ENCODE results near the gene ZNF300. TPM values are rescaled to one million over a fixed set of nuclear protein-coding genes. Genes with fewer than 3 reads are reported as not detected.

The ZNF300 gene
- total RNA-seq, 6 experiments from 2014 or later, result 2.6 to 5.6 (median 4.6) TPM

DNA sequence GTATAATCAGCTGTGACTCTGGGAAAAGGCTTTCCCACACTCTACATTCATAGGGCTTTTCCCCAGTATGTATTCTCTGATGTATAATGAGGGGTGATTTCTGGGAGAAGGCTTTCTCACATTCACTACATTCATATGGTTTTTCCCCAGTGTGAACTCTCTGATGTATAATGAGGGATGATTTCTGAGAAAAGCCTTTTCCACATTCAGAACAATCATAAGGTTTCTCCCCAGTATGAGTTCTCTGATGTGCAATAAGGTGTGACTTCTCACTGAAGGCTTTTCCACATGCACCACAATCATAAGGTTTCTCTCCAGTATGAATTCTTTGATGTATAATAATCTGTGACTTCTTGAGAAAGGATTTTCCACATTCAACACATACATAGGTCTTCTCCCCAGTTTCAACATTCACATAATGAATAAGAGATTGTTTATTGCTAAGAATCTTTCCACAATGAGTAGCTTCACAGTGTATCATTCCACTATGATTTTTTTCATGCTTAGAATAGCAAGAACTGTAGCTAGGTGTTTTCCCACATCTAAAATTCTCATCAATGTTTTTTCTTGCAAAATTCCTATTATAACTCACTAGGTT lies 26.7 kb upstream of the ZNF300 start:
- Mint-ChIP-seq H3K27me3 (ENCODE audit: insufficient read depth) (no peaks in the 10 kb centered on the region), H3K27ac (no peak overlapping the region), H3K9me3 (peaks cover 94% of the 10 kb centered on the region), H3K4me1 (ENCODE audit: low read depth) (no peaks in the 10 kb centered on the region), H3K36me3 (ENCODE audit: low read depth) (peaks cover 64% of the 10 kb centered on the region), H3K4me3 (no peak overlapping the region)
- no peak for DNase-seq
- TF ChIP-seq, protein P1, sequence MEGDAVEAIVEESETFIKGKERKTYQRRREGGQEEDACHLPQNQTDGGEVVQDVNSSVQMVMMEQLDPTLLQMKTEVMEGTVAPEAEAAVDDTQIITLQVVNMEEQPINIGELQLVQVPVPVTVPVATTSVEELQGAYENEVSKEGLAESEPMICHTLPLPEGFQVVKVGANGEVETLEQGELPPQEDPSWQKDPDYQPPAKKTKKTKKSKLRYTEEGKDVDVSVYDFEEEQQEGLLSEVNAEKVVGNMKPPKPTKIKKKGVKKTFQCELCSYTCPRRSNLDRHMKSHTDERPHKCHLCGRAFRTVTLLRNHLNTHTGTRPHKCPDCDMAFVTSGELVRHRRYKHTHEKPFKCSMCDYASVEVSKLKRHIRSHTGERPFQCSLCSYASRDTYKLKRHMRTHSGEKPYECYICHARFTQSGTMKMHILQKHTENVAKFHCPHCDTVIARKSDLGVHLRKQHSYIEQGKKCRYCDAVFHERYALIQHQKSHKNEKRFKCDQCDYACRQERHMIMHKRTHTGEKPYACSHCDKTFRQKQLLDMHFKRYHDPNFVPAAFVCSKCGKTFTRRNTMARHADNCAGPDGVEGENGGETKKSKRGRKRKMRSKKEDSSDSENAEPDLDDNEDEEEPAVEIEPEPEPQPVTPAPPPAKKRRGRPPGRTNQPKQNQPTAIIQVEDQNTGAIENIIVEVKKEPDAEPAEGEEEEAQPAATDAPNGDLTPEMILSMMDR (IDR thresholded peaks at IDR 0.05), result no peak

DNA sequence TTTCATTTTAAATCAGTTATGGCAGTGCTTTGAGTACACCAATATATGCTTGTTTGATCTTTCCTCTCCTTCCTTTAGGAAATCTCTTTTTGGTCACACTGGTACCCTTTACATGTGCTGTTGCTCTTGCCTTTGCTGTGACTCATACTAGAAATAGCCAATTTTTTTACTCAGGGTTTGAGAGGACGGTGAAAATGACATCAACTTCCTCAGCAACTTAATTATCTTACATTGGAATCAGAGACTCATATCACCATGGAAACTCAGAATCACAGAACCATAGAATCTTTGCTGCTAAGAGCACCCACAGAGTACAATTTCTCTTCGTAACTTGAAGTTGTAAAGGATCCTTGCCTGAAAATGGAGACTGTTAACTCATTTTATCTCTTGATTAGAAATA lies 13.8 kb upstream of the ZNF300 start:
- peak overlapping the region; percentile 69 for H3K27ac Mint-ChIP-seq
- no peak overlapping the region for H3K4me3 Mint-ChIP-seq
- peaks cover 81% of the 10 kb centered on the region for H3K9me3 Mint-ChIP-seq
- DNase-seq, result peak; percentile 85
- H3K27me3 Mint-ChIP-seq (ENCODE audit: insufficient read depth), result no peaks in the 10 kb centered on the region; the same call in 1 of the 2 replicates
- TF ChIP-seq, protein P1 (IDR thresholded peaks at IDR 0.05), result no peak
- H3K4me1 Mint-ChIP-seq (ENCODE audit: low read depth), result peaks cover 8% of the 10 kb centered on the region
- H3K36me3 Mint-ChIP-seq (ENCODE audit: low read depth), result peaks cover 15% of the 10 kb centered on the region

DNA sequence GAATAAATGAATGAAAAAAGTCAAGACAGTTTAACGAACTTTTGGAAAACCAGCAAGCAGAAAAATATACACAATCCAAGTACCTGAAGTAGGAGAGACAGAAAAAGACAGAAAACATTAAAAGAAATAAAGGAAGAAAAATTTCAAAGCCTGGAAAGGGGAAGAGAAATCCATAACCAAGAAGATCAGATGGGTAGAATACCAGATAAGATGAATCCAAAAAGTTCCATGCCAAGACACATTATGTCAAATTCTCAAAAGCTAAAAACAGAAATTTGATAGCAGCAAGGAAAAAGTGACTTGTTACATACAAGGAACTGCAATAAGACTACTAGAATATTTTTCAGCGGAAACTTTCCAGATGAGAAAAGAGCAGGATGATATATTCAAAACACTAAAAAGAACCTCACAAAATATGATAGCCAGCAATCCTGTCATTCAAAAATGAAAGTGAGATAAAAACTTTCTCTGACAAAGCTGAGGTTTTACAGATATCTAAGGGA lies 7.6 kb upstream of the ZNF300 start:
- H3K4me3 Mint-ChIP-seq, result no peak overlapping the region
- peaks cover 72% of the 10 kb centered on the region for H3K9me3 Mint-ChIP-seq
- peaks cover 32% of the 10 kb centered on the region for H3K36me3 Mint-ChIP-seq (ENCODE audit: low read depth)
- no peak overlapping the region for H3K27ac Mint-ChIP-seq
- H3K27me3 Mint-ChIP-seq (ENCODE audit: insufficient read depth), result no peaks in the 10 kb centered on the region; the same call in 1 of the 2 replicates
- TF ChIP-seq, protein P1 (IDR thresholded peaks at IDR 0.05), result no peak
- DNase-seq, result no peak
- no peaks in the 10 kb centered on the region for H3K4me1 Mint-ChIP-seq (ENCODE audit: low read depth)

DNA sequence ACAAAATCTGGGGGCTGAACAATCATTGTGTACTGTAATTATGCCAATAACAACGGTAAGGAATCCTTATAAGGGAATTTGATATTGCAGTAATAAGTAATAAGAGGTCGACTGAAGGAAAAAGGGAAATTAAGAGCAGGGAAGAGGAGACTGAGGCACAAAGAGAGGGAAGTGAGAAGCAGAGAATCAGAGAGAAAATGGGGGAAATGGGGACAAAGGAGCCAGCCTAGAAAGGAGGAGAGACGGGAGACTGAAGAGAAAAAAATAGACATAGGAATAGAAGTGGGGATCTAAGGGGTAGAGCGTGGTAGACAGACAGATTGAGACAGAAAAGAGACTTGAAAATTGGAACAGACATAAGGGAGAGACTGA lies 518 bp upstream of the ZNF300 start:
- peaks cover 18% of the 10 kb centered on the region for H3K4me1 Mint-ChIP-seq (ENCODE audit: low read depth)
- H3K4me3 Mint-ChIP-seq, result peak overlapping the region; percentile 96
- no peak for DNase-seq
- H3K27me3 Mint-ChIP-seq (ENCODE audit: insufficient read depth), result peaks cover 4% of the 10 kb centered on the region
- peaks cover 54% of the 10 kb centered on the region for H3K36me3 Mint-ChIP-seq (ENCODE audit: low read depth)
- TF ChIP-seq, protein P1 (IDR thresholded peaks at IDR 0.05), result no peak
- H3K27ac Mint-ChIP-seq, result peak overlapping the region; percentile 98
- peaks cover 74% of the 10 kb centered on the region for H3K9me3 Mint-ChIP-seq

DNA sequence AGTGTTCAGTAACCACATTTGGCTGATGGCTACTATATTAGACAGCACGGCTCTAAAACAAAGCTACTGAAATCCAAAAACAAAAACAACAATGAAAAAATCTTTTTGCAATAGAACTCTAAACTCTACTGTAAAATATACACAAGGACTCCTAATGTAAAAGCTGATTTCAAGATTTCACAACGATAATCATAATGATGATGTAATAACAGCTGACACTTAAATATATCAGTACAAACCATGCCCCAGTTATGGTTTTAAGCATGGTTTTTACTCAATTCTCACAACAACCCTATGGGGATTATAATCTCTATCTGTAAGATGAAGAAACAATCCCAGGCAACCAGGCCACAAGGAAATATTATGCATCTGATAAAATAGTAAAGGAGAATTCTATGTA lies 3.3 kb downstream of the ZNF300 start:
- no peak for DNase-seq
- peaks cover 4% of the 10 kb centered on the region for H3K27me3 Mint-ChIP-seq (ENCODE audit: insufficient read depth)

More for the DNA sequence above, 3.3 kb downstream of the ZNF300 start:
- no peak overlapping the region for H3K27ac Mint-ChIP-seq
- H3K9me3 Mint-ChIP-seq, result peaks cover 95% of the 10 kb centered on the region
- H3K4me1 Mint-ChIP-seq (ENCODE audit: low read depth), result peaks cover 18% of the 10 kb centered on the region
- TF ChIP-seq, protein P1 (IDR thresholded peaks at IDR 0.05), result no peak
- peaks cover 89% of the 10 kb centered on the region for H3K36me3 Mint-ChIP-seq (ENCODE audit: low read depth)
- H3K4me3 Mint-ChIP-seq, result no peak overlapping the region

All from HFFc6 (cell line).